Astrocyte (in vitro differentiated cells and primary cell): ENCODE data around the gene SPRY2. TPM values are rescaled to one million over a fixed set of nuclear protein-coding genes. Genes with fewer than 3 reads are reported as not detected.

Experiments used
- DNase-seq: peaks from one replicate; pipeline ENCODE4 v3.0.0-alpha.2; 2010; ENCODE audit warnings: low read depth
- FAIRE-seq: peaks from 2 replicates; lab custom pipeline; 2011; peaks lifted over from hg19 to GRCh38; lab: Jason Lieb, UNC
- H2AFZ ChIP-seq: 2 replicates; pipeline ENCODE4 v1.6.0; 2012; ENCODE audit warnings: low read depth, low read length, inconsistent platforms
- H3K27ac ChIP-seq: 2 replicates; pipeline ENCODE4 v1.5.1; 2011; ENCODE audit warnings: low read depth, low read length, inconsistent platforms
- H3K27me3 ChIP-seq: 2 replicates; pipeline ENCODE4 v1.6.0; 2011; ENCODE audit warnings: low read length, inconsistent platforms; ENCODE audit not compliant: insufficient read depth
- H3K36me3 ChIP-seq: 2 replicates; pipeline ENCODE4 v1.5.1; 2011; ENCODE audit warnings: low read length, inconsistent platforms; ENCODE audit not compliant: insufficient read depth
- H3K4me1 ChIP-seq: 2 replicates; pipeline ENCODE4 v1.5.1; 2011; ENCODE audit warnings: low read length, inconsistent platforms; ENCODE audit not compliant: insufficient read depth
- H3K4me2 ChIP-seq: 2 replicates; pipeline ENCODE4 v1.6.0; 2012; ENCODE audit warnings: low read length, inconsistent platforms
- H3K4me3 ChIP-seq: 2 replicates; pipeline ENCODE4 v1.5.1; 2011; ENCODE audit warnings: low read depth, mild to moderate bottlenecking, low read length, inconsistent platforms; ENCODE audit not compliant: insufficient read depth
- H3K79me2 ChIP-seq: 2 replicates; pipeline ENCODE4 v1.6.0; 2012; ENCODE audit warnings: mild to moderate bottlenecking, low read length, inconsistent platforms; ENCODE audit not compliant: insufficient read depth
- H3K9ac ChIP-seq: 2 replicates; pipeline ENCODE4 v1.6.0; 2012; ENCODE audit warnings: mild to moderate bottlenecking, low read length, inconsistent platforms
- H3K9me3 ChIP-seq: 2 replicates; pipeline ENCODE4 v1.5.1; 2012; ENCODE audit warnings: low read depth, mild to moderate bottlenecking, low read length, inconsistent platforms; ENCODE audit not compliant: insufficient read depth
- H4K20me1 ChIP-seq: 2 replicates; pipeline ENCODE4 v1.6.0; 2012; ENCODE audit warnings: low read length, inconsistent platforms; ENCODE audit not compliant: insufficient read depth
- H3K27ac Mint-ChIP-seq: one replicate; pipeline ENCODE4 v1.8.0; 2021; ENCODE audit warnings: mild to moderate bottlenecking, mixed read lengths; ENCODE audit not compliant: unreplicated experiment
- H3K27me3 Mint-ChIP-seq: one replicate; pipeline ENCODE4 v1.8.0; 2021; ENCODE audit warnings: low read depth, mixed read lengths; ENCODE audit not compliant: unreplicated experiment
- H3K36me3 Mint-ChIP-seq: one replicate; pipeline ENCODE4 v1.8.0; 2021; ENCODE audit warnings: low read depth, mixed read lengths; ENCODE audit not compliant: unreplicated experiment
- H3K4me1 Mint-ChIP-seq: one replicate; pipeline ENCODE4 v1.8.0; 2021; ENCODE audit warnings: low read depth, mixed read lengths; ENCODE audit not compliant: unreplicated experiment
- H3K4me3 Mint-ChIP-seq: one replicate; pipeline ENCODE4 v1.8.0; 2021; ENCODE audit warnings: mild to moderate bottlenecking, moderate library complexity, mixed read lengths; ENCODE audit not compliant: unreplicated experiment
- H3K9me3 Mint-ChIP-seq: one replicate; pipeline ENCODE4 v1.8.0; 2021; ENCODE audit warnings: mild to moderate bottlenecking, mixed read lengths; ENCODE audit not compliant: unreplicated experiment
- CTCF ChIP-seq: IDR thresholded peaks from 2 replicates; pipeline ENCODE4 v1.5.1; 2011; ENCODE audit warnings: low read depth, mild to moderate bottlenecking, inconsistent platforms, low read length, moderate library complexity; ENCODE audit not compliant: insufficient read depth
- EZH2 ChIP-seq: IDR thresholded peaks from 2 replicates; pipeline ENCODE4 v1.6.1; 2012; ENCODE audit warnings: mild to moderate bottlenecking, low read length, inconsistent platforms; ENCODE audit not compliant: insufficient read depth
- total RNA-seq: library from RNA; stranded (reverse); gene quantifications from 2 replicates; pipeline ENCODE4 v1.2.1, GENCODE V29; 2021

SPRY2 gene
- total RNA-seq, 1 donor from 2014 or later = 57.7 TPM

GRCh38 chr13:80389073-80390038 is 48.4 kb upstream of the SPRY2 start:
- peaks cover 8% of the 10 kb centered on the region for H3K9me3 Mint-ChIP-seq
- no peak overlapping the region for H3K27ac ChIP-seq
- no peaks in the 10 kb centered on the region for H3K36me3 ChIP-seq
- H2AFZ ChIP-seq = no peak overlapping the region
- FAIRE-seq = no peak
- no peaks in the 10 kb centered on the region for H3K27me3 Mint-ChIP-seq
- TF ChIP-seq CTCF (no peak), EZH2 (no peak)
- H3K4me1 Mint-ChIP-seq = peaks cover 2% of the 10 kb centered on the region
- H3K4me3 ChIP-seq = no peak overlapping the region
- DNase-seq = no peak
- H3K9me3 ChIP-seq = no peaks in the 10 kb centered on the region
- H3K9ac ChIP-seq = no peak overlapping the region
- no peak overlapping the region for H3K4me3 Mint-ChIP-seq
- no peaks in the 10 kb centered on the region for H3K36me3 Mint-ChIP-seq
- no peaks in the 10 kb centered on the region for H3K27me3 ChIP-seq
- no peaks in the 10 kb centered on the region for H3K4me1 ChIP-seq
- H3K4me2 ChIP-seq = no peak overlapping the region
- no peaks in the 10 kb centered on the region for H4K20me1 ChIP-seq
- no peaks in the 10 kb centered on the region for H3K79me2 ChIP-seq
- no peak overlapping the region for H3K27ac Mint-ChIP-seq

- no peak overlapping the region for H2AFZ ChIP-seq
- no peaks in the 10 kb centered on the region for H4K20me1 ChIP-seq
- H3K9ac ChIP-seq = no peak overlapping the region
- Mint-ChIP-seq H3K9me3 (peaks cover 4% of the 10 kb centered on the region), H3K36me3 (no peaks in the 10 kb centered on the region), H3K27ac (no peak overlapping the region), H3K4me1 (peaks cover 2% of the 10 kb centered on the region), H3K27me3 (no peaks in the 10 kb centered on the region), H3K4me3 (no peak overlapping the region)
- no peak overlapping the region for H3K27ac ChIP-seq
- DNase-seq (no peak), FAIRE-seq (no peak)
- H3K36me3 ChIP-seq = no peaks in the 10 kb centered on the region
- no peaks in the 10 kb centered on the region for H3K27me3 ChIP-seq
- H3K4me3 ChIP-seq = no peak overlapping the region
- H3K4me2 ChIP-seq = no peak overlapping the region
- no peaks in the 10 kb centered on the region for H3K9me3 ChIP-seq
- H3K79me2 ChIP-seq = no peaks in the 10 kb centered on the region
- no peak for TF ChIP-seq EZH2
- no peak for TF ChIP-seq CTCF
- H3K4me1 ChIP-seq = no peaks in the 10 kb centered on the region
Observed at GRCh38 chr13:80388506-80388905, 47.6 kb upstream of the SPRY2 start.

GRCh38 chr13:80386592-80386991 is 45.7 kb upstream of the SPRY2 start:
- Mint-ChIP-seq H3K27ac (no peak overlapping the region), H3K36me3 (no peaks in the 10 kb centered on the region), H3K9me3 (peaks cover 2% of the 10 kb centered on the region), H3K4me1 (peaks cover 2% of the 10 kb centered on the region), H3K27me3 (no peaks in the 10 kb centered on the region), H3K4me3 (no peak overlapping the region)
- H3K27me3 ChIP-seq = no peaks in the 10 kb centered on the region
- H3K4me2 ChIP-seq = no peak overlapping the region
- no peaks in the 10 kb centered on the region for H4K20me1 ChIP-seq
- no peaks in the 10 kb centered on the region for H3K36me3 ChIP-seq
- DNase-seq (no peak), FAIRE-seq (no peak)
- H3K4me3 ChIP-seq = no peak overlapping the region
- no peak overlapping the region for H3K9ac ChIP-seq
- no peaks in the 10 kb centered on the region for H3K9me3 ChIP-seq
- TF ChIP-seq CTCF (no peak), EZH2 (no peak)
- H3K27ac ChIP-seq = no peak overlapping the region
- H2AFZ ChIP-seq = no peak overlapping the region
- H3K4me1 ChIP-seq = no peaks in the 10 kb centered on the region
- H3K79me2 ChIP-seq = no peaks in the 10 kb centered on the region
